Suprapubic skin (tissue), 4 donors: ENCODE measurements around the gene PAPLN.

ENCODE experiments used
- POLR2A ChIP-seq, 2 donors: fragments of 450-650 bp; IDR thresholded peaks; one replicate each; pipeline ENCODE4 v1.6.1; 2017; ENCODE audit warnings: antibody characterized with exemption in 2 of 2, mild to moderate bottlenecking in 2 of 2, moderate library complexity in 2 of 2
- POLR2AphosphoS5 ChIP-seq, 3 donors: sonication (generic); formaldehyde crosslinking; IDR thresholded peaks; one replicate each; pipeline ENCODE4 v1.6.1; 2017; ENCODE audit warnings: antibody characterized with exemption in 3 of 3
- TF ChIP-seq, protein P1 (sequence below), 2 donors: fragments of 200-600 bp in 1 of 2; fragments of 450-650 bp in 1 of 2; sonication (generic) in 1 of 2; IDR thresholded peaks; one replicate each; pipeline ENCODE4 v1.5.1; 2016 to 2019; ENCODE audit warnings: antibody characterized with exemption in 2 of 2, mild to moderate bottlenecking in 1 of 2, moderate library complexity in 1 of 2

DNA sequence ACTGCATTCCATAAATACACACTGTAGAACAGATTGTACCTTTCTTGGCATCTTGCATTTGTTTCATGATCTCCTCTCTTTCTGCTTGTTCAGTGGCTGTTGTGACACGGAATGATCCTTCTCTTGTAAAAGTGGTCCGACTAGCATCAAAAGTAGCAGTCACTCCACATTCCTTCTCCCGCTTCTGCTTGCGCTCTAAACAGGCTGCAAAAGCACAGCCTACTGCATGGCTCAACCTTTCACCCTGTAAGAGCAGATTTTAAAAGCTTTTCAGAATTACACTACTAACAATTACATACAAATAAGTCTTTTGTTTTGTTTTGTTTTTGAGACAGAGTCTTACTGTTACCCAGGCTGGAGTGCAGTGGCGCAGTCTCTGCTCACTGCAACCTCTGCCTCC lies 49.8 kb downstream of the PAPLN start:
- TF ChIP-seq POLR2A (IDR thresholded peaks at IDR 0.05), result no peak
- TF ChIP-seq, protein P1, sequence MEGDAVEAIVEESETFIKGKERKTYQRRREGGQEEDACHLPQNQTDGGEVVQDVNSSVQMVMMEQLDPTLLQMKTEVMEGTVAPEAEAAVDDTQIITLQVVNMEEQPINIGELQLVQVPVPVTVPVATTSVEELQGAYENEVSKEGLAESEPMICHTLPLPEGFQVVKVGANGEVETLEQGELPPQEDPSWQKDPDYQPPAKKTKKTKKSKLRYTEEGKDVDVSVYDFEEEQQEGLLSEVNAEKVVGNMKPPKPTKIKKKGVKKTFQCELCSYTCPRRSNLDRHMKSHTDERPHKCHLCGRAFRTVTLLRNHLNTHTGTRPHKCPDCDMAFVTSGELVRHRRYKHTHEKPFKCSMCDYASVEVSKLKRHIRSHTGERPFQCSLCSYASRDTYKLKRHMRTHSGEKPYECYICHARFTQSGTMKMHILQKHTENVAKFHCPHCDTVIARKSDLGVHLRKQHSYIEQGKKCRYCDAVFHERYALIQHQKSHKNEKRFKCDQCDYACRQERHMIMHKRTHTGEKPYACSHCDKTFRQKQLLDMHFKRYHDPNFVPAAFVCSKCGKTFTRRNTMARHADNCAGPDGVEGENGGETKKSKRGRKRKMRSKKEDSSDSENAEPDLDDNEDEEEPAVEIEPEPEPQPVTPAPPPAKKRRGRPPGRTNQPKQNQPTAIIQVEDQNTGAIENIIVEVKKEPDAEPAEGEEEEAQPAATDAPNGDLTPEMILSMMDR (IDR thresholded peaks at IDR 0.05), result no peak
- TF ChIP-seq POLR2AphosphoS5 (IDR thresholded peaks at IDR 0.05), result no peak
